HUDEP-2 (cell line): ENCODE results near the gene PFDN2.

Experiments
- DNase-seq, 76 experiments: peaks; one replicate each; lab custom pipeline; 2025; ENCODE audit not compliant: unreplicated experiment in 76 of 76; lab: John Stamatoyannopoulos, UW

The PFDN2 gene

DNA sequence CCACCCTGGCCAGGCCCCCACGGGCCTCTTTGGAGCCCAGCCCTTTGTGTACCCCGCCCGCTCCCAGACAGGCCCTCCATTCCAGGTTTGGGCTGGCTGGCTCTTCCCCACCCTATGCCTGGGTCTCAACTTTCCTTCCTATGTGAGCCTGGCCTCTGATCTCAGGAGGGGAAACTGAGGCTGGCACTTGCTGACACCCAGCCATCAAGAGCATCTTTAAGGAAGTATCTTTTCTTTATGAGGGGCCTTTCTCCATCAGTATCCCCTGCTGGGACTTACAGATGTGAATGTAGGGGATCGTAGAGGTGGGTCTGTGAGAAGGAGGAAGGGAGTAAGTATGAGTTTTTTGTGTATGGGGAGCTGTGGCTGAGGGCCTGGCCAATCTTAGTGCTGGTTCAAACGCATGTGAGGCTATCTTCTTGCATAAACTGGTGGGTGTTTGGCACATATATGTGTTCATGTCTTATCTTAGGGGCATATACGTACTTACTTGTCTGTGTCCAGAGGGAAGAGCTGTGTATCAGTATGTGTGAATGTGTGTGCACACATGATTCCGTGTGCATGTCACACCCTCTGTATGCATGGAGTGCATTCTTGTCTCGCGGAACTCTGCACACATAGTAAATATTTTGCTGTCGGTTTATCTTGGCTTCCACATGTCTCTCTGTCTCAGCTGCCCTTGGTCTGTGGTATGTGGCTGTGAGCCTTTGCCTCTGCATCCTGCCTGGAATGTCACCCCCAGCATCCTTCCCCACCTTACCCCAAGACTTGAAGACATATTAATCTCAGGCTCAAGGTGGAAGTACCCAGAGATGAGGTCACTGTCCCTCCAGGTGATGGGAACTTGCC, 33.9 kb downstream of the PFDN2 start:
- no peak for DNase-seq

DNA sequence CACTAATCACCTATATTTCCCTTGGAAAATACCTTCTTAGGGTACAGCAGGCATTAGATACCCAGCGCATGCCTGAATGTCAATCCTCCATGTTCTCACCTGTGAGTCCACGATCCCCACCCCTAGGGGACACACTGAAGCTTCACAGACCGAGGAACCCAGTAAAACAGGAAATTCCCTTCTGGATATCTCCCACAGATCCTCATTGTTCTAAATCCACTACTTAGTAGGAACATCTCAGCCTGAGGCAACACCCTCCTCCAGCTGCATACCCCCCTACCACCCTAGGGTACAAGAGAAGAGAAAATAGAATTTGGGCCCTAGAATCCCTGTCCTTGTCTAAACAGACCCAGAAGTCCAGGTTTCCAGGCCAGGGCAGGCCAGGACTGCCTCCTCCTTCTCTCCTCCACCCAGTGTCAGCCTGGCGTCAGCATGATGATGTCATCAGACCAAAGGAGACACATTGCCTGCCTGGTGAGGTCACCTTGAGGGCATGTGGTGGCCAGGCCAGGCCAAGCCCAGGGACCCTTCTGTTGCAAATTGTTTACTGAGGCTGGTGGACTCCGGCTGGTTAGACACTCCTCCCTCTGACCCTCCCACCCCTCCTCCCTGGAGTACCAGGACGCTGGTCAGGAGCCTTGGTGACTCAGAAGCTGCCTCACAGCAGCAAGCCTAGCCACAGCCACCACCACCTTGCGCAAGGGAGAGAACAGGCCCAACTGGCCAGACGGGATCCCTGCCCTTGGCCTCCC, 34.7 kb downstream of the PFDN2 start:
- peak in 23 of 76 experiments; percentile 2 to 54 (median 32) for DNase-seq

DNA sequence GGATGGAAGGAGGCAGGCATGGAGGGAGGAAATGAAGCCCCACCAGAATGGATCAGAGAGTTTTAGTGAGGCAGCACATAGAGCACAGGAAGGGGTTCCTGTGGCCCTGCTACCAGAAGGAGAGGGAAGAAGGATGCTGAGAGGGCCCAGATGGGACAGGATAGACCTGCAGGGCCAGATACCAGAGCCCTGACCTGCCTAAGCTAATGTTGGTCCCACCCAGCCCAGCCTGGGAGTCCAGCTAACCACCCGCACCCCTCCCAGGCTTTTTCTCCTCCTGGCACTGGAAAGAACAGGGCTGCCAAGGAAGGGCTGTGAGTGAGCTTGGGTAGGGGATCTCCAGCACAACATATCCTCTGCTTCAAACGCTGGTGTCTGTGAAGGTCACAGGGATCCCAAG, 35.4 kb downstream of the PFDN2 start:
- no peak for DNase-seq

DNA sequence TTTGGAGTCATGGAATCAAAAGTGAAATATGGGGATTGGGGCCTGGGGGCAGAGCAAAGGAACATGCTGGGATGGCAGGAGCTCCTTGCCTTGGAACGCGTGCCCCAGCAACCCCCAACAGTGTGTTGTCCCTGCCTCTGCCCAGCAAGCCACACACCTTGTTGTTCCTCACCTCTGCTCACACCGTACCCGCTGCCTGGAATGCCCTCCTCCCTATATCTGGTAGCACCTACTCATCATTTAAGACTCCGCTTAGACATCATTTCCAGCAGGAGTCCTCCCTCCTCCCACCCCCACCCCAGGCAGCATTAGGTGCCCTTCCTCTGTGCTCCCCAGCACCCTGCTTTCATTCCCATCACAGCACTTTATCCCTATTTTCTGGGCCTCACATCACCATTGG, 36.3 kb downstream of the PFDN2 start:
- DNase-seq, result no peak

DNA sequence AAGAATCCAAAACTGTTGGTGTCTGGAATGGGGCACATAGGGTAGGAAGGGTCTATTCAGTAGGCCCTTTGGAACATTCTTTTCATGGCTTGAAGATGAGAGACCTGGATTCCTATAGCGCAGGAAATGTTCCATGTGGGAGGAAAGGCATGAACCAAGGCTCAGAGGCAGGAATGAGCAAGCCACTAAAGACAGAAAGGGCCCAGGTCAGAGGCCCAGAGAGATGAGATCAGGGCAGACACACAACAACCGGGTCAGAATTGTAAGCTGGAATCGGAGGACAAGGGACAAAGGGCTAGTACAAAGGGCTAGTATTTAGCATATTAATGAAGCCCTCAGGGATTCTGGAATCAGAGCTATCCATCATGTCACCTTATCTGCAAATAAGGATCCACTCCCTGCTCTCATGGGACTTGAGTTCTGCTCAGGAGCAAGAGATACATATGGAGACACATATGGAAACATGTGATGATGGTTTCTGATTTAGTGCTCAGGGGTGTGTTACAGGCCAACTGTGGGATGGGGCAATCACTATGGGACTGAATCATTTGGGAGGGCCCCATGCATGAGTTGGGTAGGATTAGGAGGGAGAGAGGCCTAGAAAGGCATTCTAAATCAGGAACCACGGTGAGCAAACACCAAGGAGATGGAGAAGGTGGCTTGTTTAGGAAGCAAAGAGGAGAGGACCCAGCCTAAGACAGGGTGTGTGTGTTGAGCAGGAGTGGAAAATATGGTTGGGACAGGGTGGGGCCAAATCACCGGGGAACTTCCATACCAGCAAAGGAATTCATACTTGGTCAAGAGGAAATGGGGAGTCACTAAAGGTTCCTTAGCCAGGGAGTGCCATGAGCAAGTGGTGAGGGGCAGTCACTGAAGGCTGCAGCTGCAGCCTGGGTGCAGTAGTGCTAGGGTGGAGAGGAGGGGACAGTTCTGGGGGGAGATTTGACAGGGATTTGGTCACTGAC, 37.1 kb downstream of the PFDN2 start:
- DNase-seq, result no peak

DNA sequence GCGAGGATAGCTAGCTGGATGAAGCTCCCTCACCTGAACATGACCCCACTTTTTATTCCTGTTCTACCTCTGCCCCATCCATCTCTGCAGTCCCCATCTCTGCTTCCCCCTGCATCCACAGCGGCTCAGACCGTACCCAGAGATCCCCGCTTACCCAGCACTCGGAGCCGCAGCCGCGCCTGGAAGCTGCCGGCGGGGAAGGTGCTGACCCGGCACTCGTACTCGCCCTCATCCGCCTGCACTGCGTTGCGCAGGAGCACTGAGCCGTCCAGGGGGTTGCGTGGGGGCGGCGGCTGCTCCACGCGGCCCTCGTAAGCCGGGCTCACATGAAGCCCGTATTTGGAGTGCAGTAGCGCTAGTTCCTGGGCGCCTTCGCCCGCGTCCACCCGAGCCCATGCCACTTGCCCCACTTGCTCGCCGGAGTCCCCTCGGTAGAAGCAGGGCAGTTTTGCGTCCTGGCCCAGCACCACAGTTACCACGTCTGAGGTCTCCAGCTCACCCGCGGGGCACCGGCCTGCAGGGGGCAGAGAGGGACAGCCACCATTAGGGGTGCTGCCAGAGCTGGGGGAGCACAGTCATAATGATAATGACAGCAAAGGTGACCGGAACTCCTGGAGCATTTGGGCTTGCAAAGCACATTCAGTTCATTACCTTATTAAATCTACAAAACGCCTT, 38.3 kb downstream of the PFDN2 start:
- no peak for DNase-seq

DNA sequence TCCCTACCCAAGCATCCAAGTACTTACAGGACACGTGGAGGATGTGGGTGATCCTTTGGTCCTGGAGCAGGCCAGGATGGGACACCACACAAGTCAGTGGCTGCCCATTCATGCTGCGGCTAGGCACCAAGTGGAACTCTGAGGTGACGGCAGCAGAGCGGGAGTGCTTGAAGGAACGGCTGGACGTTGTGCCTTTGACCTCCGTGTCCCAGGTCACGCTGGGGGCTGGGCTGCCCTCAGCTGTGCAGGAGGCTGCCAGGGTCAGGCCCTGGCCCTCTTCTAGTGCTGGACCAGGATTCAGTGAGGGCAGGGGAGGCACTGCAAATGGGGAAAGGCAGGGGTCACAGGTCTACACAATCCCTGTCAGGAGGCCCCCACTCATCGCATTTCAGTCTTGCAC, 40.4 kb downstream of the PFDN2 start:
- DNase-seq, result no peak

DNA sequence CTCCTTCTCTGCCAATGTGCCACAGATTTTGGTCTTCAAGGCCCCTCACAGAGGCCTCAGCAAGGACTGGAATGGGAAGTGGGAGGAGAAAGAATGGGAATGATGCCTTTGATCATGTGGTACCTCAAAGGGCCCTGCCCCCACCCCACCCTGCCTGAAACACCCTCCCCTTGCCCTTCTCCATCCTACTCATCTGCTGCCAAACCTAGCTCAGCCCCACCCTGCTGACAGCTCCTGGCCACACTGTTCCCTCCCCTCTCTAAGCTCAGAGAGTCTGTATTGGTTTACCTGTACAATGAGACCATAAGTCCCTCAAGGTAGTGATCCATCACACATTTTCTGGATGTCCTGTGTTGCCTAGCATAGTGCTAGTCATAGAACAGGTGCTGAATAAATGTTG, 41.4 kb downstream of the PFDN2 start:
- DNase-seq, result no peak

DNA sequence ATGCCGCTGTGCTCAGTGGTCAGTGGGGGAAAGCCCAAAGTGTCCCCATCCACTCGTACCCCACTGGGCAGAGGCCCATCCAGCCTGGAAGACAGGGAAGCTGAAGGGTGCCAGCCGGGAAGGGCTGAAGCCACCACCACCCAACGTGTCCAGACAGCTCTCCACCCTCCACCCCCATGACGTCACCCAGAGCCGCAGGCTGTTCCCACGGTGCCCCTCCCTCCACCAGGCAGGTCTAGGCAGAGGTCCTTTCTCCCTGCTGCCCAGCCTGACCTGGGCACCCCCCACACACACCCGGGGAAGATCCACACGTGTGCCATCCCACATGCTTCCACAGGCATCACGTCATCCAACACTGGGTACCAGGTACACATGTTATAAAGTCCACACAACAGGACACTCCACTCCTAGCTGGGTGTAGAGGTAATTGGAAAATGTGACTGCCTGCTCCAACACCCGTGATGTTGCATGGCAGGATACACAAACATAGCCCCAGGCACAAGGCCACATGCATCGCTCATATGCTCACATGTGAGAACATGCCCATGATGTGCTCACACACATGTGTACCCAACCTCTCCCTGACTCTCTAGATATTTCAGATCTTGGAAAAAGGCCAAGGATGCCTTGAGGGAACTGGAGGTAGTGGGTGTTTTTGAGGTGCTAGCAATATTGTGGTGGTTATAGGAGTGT, 43.0 kb downstream of the PFDN2 start:
- peak in 1 of 76 experiments; percentile 9 for DNase-seq

DNA sequence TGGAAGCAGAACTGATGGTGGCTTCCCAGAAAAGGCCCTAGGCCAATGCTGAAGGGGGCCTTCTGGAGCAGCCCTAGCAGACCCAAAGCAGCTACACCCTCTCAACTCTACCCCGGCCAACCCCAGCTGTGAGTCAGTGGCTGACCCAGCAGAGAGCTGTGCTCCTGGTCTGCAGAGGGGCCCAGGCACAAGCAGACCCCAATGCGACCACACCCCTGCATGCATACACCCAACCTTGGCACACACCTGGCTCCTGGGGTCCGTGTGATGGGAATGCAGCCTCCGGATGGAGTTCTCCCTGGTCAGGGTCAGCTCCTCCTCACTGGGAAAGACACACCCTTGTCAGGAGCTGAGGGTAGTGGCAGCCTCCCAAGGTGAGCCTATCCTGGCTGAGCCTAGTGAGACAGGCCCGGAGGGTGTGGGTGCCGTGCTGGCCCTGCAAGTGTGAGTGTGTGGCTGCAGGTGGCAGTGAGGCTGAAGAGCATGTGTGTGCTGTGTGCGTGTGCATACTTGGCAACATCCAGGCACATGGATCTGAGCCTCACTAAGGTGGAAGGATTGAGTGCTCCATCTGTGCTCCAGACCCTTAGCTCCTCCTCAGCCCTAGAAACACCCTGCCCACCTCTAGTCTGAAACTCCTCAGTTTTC, 44.2 kb downstream of the PFDN2 start:
- peak in 1 of 76 experiments; percentile 2 for DNase-seq

DNA sequence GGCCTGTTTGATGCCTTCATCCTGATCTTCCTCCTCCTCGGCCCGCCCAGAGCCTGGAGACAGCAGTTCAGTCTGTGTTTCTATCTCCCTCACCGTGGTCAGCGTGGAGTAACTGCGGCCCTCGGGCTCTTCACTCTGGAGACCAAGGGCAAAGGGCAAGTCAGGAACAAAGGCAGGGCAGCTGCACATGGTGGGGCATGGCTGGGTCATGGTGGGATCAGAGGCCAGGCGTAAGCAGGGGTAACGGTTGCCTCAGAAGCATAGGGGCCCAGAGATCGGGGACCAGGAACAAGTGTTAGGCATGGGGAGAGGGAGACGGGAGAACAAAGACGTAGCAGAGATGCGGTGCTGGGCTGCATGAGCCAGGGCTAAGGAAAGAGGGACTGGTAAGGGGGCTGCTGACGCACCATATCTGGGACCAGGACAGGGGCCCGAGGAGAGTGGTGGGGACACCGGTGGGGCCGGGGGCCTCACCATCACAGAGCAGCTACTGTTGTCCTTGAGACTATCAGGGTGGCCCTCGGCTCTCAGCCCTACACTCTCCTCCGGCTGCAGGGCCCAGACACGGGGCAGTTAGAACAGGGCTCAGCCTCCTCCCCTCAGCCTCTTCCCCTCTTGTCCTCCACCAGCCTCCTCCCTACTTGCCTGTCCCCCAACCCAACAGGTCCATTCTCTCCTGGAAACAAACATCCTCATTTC, 44.9 kb downstream of the PFDN2 start:
- DNase-seq, result no peak

DNA sequence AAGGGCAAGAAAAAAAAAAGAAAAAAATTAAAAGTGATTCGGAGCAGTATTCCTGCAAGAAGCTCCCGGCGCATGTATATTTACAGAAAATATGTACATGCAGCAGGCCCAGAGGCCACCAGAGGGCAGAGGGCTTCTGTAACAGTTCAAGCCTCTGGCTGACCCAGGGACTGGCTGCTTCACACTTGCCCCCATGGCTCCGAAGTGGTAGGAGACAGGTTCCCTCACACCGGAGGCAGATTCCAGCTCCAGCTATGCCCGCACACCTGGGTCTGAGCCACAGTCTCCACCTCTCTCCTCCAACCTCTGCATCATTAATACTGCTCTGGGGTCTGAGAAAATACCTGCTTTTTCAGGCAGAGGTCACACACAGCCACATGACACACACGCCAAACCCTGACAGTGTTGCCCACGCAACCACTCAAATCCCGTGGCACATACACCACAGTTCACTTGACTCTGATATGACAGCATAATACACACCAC, 45.9 kb downstream of the PFDN2 start:
- DNase-seq, result peak in 48 of 76 experiments; percentile 5 to 63 (median 30)

DNA sequence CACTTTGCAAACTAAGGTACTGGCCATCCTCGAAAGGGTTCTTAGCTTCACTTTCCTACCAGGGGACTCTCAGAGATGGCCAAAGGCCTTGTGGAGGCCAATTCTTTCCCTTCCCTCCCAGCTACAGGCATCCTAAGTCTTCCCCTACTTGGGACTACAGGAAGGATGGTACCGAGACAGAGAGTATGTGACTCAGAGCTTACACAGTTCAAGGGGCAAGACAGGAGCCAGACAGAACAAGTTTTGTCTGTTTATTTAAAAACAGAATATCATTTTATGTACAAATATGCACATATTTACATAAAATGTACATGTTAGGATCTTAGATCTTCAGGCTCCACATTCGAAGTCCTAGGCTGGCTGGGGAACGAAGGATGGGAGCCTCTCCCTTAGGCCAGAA, 47.1 kb downstream of the PFDN2 start:
- no peak for DNase-seq

DNA sequence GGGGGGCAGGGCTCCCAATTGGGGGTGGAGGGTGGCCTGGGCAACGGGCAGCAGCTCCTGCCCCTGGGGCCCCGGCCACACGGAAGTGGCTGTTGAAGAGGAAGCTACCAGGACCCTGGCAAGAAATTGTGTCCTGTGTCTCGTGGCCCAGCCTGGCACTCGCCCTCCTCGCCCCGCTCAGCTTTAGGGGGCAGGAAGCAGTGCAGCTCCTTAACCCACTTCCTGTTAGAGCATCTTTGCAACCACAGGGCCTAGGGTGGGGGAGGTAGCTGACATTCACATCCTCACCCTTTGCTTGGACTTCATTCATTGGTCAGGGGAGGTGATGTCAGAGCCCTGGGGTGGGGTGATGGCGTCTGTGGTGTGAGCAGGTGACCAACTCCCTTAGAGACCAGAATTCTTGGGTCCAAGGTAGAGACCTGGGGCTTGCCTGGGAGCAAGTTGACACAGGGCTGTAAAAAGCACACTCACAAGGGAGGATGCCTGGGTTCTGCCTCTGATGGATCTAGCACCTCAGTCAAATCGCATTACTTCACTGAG, 48.0 kb downstream of the PFDN2 start, which contains the start of gene ARHGAP30:
ARHGAP30 (minus strand) TSS at position 161 of the 540 bp plus-strand sequence. CDS start 267 bp downstream, outside the sequence.
- DNase-seq, result peak in 1 of 76 experiments; percentile 24

DNA sequence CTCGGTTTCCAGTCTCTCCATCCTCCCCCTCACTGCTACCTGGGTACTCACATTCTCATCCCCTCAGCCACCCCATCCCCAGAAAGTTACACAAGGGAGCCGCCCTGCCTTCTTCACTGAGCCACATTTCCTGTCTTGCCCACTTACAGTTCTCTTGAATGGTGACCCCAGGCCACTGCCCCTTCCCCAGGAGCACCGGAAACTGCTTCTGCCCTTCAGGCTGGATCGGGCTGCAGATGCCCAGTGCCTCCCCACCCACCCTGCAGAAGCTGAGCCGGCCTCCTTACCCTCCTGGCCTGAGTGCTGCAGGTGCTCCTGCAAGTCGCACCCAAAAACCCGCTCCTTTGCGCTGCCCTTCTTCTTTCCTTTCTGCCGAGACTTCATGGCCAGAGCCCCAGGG, 48.6 kb downstream of the PFDN2 start:
- no peak for DNase-seq

DNA sequence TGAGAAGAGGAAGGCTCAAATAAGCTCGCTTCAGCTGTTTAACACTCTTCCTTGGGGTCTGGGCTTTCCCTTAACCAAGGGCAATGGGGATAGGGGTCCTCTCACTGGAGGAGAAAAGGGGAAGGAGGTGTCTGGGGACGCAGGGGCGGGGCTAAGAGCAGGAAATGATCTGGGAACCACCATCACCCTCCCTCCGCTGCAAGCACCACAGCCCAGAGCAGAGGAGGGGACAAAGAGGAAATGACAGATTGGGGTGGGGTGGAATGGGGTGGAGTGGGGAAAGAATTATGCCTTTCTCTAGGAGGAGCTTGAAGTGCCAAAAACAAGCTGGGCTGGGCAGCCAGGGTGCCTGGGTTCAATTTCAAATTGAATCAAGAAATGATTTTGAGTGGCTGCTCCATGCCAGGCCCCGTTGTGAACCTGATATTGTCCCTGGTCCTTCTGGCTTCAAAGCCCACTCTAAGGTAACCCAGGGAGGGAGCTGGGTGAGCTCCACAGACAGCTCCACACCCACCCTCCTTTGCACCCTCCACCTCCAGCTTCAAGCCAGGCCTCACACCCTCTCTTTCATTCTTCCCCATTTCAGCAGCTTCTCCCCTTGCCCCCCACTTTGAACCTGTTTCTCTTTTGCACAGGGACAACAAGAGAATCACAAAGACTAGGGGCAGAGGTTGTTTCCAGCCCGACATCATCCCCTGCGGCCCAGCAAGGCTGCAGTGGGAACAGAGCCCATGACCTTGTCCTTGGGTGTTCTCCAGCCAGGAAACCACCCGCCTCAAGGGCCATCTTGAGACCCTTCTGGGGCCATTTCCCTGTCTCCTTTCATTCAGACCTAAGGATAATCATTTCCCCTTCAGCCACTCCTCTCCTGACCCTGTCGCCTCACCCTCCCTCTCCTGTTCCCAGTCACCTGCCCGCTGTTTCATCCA, 49.3 kb downstream of the PFDN2 start:
- peak in 18 of 76 experiments; percentile 2 to 36 (median 20) for DNase-seq

DNA sequence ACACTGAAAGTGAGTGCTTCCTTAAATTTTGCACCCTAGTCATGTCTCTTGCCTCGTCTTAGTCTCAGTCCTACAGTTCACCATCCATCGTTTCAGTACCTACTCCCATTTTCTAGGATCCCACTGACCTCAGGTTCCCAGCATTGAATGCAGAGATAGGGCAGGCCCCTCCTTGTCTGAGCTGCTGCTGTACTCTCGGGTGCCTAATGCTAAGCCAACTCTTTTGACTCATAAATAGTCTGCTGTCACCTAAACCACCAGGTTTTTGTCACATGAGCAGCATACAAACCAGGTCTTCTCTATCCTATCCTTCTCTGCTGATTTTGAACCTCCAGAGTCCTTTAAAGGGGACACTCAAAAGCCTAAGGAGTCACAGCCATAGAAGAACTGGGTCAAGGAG, 51.1 kb downstream of the PFDN2 start:
- DNase-seq, result no peak
